Measurements from ENCODE around the gene ORC4.

Gene ORC4

DNA sequence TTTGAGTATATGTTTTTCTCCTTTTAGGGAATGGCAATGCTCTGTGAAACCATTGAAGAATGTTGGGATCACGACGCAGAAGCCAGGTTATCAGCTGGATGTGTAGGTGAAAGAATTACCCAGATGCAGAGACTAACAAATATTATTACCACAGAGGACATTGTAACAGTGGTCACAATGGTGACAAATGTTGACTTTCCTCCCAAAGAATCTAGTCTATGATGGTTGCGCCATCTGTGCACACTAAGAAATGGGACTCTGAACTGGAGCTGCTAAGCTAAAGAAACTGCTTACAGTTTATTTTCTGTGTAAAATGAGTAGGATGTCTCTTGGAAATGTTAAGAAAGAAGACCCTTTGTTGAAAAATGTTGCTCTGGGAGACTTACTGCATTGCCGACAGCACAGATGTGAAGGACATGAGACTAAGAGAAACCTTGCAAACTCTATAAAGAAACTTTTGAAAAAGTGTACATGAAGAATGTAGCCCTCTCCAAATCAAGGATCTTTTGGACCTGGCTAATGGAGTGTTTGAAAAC, 93.4 kb downstream of the ORC4 start:
- DNase-seq = no peak

DNA sequence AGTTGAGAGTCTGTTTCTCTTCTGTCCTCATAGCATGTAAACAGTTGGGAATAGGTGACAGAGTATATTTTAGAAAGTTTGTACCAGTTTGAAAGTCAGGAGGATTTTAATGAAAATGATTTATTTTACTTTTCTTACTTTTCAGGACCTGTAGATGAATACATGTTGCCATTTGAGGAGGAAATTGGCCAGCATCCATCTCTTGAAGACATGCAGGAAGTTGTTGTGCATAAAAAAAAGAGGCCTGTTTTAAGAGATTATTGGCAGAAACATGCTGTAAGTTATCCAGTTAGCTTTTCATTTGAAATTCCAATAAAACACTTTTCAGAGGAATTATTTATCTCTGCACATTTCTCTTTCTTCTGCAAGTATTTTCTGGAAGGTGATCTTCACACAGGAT, 94.7 kb downstream of the ORC4 start:
- no peak for DNase-seq

- DNase-seq = no peak
Measured at GRCh38 chr2:147924647-147925046, 95.9 kb downstream of the ORC4 start.

GRCh38 chr2:147923846-147924245, 96.7 kb downstream of the ORC4 start:
- DNase-seq = no peak

DNA sequence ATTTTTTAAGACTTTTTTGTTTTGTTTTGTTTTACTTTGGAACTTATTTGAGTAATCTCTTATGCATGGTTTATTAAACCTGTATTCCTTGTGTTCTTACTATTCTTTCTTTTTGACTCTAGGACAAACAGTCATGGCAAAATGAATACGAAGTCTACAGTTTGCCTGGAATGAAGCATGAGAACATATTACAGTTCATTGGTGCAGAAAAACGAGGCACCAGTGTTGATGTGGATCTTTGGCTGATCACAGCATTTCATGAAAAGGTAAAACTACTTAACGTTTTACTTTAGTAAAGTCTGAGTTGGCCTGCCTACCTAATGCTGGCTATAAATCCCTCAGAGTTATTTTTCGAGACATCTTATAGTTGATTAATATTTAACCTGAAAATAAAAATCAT, 103.4 kb downstream of the ORC4 start:
- no peak for DNase-seq

- no peak for DNase-seq
Measured at GRCh38 chr2:147916723-147917122, 103.8 kb downstream of the ORC4 start.

DNA sequence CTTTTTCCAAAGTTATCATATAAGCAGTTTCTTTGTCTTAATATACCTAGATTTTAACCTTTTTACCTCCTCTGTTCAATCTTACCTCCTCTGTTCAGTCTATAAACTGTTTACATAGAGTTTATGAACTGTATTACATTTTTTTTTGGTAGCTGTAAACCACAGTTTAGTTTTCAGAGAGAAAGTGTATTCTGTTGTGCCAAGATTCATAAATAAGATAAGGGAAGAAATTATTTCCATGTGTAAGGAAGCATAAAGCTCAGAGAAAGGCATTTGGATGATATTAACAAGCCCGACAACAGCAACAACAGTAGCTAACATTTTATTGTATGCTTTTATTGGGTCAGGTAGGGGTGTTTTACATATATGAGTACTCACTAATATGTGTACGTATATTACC, 104.5 kb downstream of the ORC4 start:
- no peak for DNase-seq

DNA sequence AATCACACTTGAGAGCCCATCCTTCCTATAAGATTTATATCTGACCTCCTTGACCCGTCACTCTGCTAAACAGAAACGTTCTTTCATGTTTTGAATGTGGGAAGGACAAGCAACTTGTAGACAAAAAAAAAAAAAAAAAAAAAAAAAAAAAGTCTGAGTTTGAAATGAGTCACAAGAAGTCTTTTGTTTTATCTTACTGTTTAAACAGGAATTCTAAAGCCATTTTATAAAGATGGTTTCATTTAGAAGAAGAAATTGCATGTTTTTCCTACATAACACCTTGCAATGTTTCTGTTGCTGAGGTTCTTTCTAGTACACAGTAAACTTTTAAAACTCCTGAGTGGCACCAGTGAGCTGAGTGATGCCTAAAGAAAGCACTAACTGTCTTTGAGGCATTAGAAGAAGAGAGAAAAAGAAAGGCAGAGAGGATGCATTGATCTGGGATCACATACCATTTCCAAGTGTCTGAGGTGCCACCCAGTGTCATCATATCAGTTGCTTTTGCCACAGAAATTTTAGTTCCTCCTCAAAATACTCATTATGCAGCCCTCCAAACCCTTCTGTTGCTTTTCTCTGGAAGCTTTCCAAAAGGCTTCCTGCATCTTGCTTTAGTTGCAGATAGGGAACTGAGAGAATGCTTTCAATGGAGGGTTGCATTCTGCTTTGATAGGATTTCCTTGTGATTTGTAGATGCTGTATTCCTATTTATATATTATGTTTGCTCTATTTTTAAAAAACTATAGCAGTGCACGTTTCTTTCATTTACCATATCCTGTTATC, 106.6 kb downstream of the ORC4 start:
- no peak for DNase-seq

DNA sequence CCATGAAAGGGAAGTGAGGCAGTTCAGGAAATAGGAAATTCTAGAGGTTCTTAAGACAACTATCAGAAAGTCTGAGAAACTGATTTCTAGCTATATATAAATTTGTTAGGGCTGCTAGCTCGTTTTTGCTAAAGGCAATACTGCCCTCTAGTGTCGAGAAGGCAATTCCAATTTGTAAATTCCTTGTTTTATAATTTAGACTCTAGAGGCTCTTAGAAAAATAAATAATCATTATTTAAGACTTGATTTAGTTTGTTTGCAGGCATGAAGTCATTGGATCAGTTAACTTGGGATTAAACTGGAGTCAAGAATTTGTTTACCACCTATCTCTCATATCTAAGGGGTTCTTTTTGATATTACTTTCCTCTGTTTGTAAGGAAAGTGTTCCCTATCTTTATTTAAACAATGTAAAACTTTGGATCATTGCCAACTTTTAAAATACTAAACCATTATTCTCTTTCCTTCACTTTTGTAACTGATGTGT, 109.5 kb downstream of the ORC4 start:
- peak; percentile 10 for DNase-seq

DNA sequence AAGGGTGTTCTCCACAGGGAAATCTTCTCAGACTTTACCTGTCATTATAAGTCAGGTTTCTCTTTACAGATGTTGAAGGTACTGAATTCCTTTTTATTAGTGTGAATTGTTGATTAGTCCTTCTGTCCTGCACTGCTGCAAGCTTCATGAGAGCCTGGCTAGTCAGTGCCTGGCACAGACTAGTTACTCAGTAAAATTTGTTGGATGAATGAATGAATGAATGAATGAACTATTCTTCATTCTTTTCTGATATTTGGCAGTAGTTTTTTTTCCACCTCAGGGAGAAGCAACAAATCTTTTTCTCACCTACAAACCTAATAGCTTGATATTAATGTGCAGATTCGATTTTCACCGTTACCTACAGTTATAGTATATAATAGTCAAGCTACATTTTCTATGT, 111.4 kb downstream of the ORC4 start:
- DNase-seq = no peak

DNA sequence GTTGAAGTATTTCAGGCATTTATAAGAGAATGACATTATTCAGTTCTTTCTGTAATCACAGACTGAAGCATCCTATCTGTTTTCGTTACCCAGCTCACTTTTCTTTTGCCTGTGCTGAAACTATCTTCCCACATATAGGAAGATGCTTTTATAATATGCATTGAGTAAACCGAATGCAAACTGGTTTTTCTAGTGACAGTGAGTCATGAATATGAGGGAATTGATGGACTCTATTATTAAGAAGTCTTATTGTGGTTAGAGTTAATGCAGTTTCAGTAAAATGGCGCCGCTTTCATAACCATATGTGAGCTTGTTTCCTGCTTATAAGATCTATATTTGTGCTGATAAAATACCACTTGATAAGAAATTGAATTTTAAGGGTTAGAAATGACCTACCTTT, 116.5 kb downstream of the ORC4 start:
- no peak for DNase-seq

DNA sequence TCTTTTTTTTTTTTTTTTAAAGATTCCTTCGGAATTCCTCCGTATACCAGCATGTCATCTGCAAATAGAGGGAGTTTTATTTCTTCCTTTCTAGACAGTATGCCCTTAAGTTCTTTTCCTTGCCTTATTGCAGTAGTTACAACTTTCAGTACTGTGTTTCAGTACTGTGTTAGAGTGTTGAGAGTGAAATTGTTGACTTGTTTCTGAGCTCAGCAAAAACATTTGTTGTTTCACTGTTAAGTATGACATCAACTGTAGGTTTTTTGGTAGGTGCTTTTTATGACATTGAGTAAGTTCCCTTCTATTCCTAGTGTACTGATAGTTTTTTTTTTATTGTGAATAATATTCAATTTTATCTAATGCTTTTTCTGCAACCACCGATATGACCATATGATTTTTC, 131.9 kb downstream of the ORC4 start:
- no peak for DNase-seq

DNA sequence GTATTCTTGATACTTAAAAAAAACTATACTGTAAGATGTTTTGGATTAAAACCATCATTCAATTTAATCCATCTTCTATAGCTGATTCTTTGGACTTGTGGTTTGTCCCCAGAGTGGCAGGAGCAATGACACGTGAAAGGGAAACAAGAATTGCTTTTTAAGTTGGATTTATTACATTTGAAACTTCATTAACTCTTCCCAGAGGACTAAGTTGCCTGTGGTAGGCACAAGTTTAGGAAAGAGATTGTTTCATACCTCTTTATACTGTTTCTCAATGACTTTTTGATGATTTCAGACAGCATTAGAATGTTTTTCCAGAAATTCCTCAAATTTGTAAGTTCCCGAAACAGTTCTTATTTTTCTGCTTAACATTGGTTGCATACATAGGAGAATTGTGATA, 134.4 kb downstream of the ORC4 start:
- DNase-seq = no peak

DNA sequence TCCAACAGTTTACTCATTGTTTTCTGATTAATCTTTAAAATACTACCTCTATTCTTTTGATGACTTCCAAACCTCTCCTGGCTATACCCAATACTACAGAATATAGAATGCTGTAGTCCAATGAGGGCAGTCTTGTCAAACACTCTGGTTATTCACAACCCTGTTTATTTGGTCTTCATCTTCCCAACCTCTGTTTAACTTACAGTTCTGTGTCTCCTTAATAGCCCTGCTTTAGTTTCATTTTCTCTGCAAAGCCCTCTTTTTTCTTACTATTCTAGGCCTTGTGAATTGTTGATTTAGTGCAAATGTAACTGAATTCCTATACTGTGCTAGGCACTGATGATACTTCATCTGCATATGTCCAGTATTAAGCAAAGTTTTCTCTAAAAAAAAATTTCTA, 135.7 kb downstream of the ORC4 start:
- DNase-seq = no peak

GRCh38 chr2:147882631-147883030, 137.9 kb downstream of the ORC4 start:
- DNase-seq = no peak
